ENCODE measurements around the gene ZDHHC5. TPM values are rescaled to one million over a fixed set of nuclear protein-coding genes. Genes with fewer than 3 reads are reported as not detected.
A peak's percentile ranks its signal among the peaks of the same experiment; 100 is the strongest.

The ZDHHC5 gene
- total RNA-seq, 1 experiment from 2014 or later: 51.6 TPM

GRCh38 chr11:57741132-57742086 is 73.5 kb downstream of the ZDHHC5 start, which contains the start of gene SELENOH:
SELENOH (plus strand) TSS chr11:57741491; CDS start chr11:57741596, 105 bp downstream.
- H3K27ac Mint-ChIP-seq: peak within 1 kb of the TSS; percentile 97
- peaks cover 15% of the 10 kb centered on the region for H3K4me1 Mint-ChIP-seq
- DNase-seq (ENCODE audit: low spot score) (peak; percentile 98), ATAC-seq (peak; percentile 96)
- H3K4me3 Mint-ChIP-seq: peak within 1 kb of the TSS; percentile 94
- H3K27me3 Mint-ChIP-seq (ENCODE audit: low read depth): no peaks in the 10 kb centered on the region
- ChIA-PET CTCF (interaction anchor here (0.9 to 1.9 kb wide), 3 partner anchors 10 to 59 kb away, joined by 4 to 14 read pairs (median 7); partner anchors contain the start of gene BTBD18), POLR2A (interaction anchor here (0.6 to 2.6 kb wide), 20 partner anchors 10 to 319 kb away, joined by 3 to 22 read pairs (median 4); partner anchors contain the start of genes CTNND1, MED19 and TMX2)
- H3K36me3 Mint-ChIP-seq: peaks cover 49% of the 10 kb centered on the region
- H3K9me3 Mint-ChIP-seq: no peaks in the 10 kb centered on the region
- TF ChIP-seq, protein P1, sequence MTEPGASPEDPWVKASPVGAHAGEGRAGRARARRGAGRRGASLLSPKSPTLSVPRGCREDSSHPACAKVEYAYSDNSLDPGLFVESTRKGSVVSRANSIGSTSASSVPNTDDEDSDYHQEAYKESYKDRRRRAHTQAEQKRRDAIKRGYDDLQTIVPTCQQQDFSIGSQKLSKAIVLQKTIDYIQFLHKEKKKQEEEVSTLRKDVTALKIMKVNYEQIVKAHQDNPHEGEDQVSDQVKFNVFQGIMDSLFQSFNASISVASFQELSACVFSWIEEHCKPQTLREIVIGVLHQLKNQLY (CRISPR knock-in tag; IDR thresholded peaks at IDR 0.05): no peak
- TF ChIP-seq, protein P2, sequence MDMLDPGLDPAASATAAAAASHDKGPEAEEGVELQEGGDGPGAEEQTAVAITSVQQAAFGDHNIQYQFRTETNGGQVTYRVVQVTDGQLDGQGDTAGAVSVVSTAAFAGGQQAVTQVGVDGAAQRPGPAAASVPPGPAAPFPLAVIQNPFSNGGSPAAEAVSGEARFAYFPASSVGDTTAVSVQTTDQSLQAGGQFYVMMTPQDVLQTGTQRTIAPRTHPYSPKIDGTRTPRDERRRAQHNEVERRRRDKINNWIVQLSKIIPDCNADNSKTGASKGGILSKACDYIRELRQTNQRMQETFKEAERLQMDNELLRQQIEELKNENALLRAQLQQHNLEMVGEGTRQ (CRISPR knock-in tag; IDR thresholded peaks at IDR 0.05): peak; percentile 96
- TF ChIP-seq ZNF317 (CRISPR knock-in tag; IDR thresholded peaks at IDR 0.05; ENCODE audit: borderline replicate concordance, low read depth) (no peak), PRRX2 (CRISPR knock-in tag; IDR thresholded peaks at IDR 0.05) (peak; percentile 78), TCF7 (CRISPR knock-in tag; IDR thresholded peaks at IDR 0.05; ENCODE audit: low read depth) (peak; percentile 91; the same call in 1 of the 2 replicates), HMGXB4 (CRISPR knock-in tag; IDR thresholded peaks at IDR 0.05) (peak; percentile 57), ZNF532 (CRISPR knock-in tag; IDR thresholded peaks at IDR 0.05; ENCODE audit: borderline replicate concordance) (peak; percentile 61; the same call in 1 of the 2 replicates), FOXK1 (CRISPR knock-in tag; IDR thresholded peaks at IDR 0.05) (peak; percentile 97), NFE2L1 (CRISPR knock-in tag; IDR thresholded peaks at IDR 0.05) (peak; percentile 95; the same call in 1 of the 2 replicates), IRF2 (CRISPR knock-in tag; IDR thresholded peaks at IDR 0.05; ENCODE audit: borderline replicate concordance, low read depth) (0 out of 2 replicates have a peak, but pooled peaks have one; percentile 44), ERG (CRISPR knock-in tag; IDR thresholded peaks at IDR 0.05) (no peak; the same call in 1 of the 2 replicates), ESRRA (CRISPR knock-in tag; IDR thresholded peaks at IDR 0.05; ENCODE audit: borderline replicate concordance) (no peak), FOXJ3 (CRISPR knock-in tag; IDR thresholded peaks at IDR 0.05; ENCODE audit: borderline replicate concordance) (0 out of 2 replicates have a peak, but pooled peaks have one; percentile 51), ZNF232 (CRISPR knock-in tag; IDR thresholded peaks at IDR 0.05) (peak; percentile 76; the same call in 1 of the 2 replicates), E2F4 (CRISPR knock-in tag; IDR thresholded peaks at IDR 0.05; ENCODE audit: borderline replicate concordance, low read depth) (peak; percentile 92), IRF1 (CRISPR knock-in tag; IDR thresholded peaks at IDR 0.05) (no peak; the same call in 1 of the 2 replicates), EMX1 (CRISPR knock-in tag; IDR thresholded peaks at IDR 0.05) (peak; percentile 88; the same call in 1 of the 2 replicates)
- TF ChIP-seq, protein P3, sequence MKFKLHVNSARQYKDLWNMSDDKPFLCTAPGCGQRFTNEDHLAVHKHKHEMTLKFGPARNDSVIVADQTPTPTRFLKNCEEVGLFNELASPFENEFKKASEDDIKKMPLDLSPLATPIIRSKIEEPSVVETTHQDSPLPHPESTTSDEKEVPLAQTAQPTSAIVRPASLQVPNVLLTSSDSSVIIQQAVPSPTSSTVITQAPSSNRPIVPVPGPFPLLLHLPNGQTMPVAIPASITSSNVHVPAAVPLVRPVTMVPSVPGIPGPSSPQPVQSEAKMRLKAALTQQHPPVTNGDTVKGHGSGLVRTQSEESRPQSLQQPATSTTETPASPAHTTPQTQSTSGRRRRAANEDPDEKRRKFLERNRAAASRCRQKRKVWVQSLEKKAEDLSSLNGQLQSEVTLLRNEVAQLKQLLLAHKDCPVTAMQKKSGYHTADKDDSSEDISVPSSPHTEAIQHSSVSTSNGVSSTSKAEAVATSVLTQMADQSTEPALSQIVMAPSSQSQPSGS (CRISPR knock-in tag; IDR thresholded peaks at IDR 0.05; ENCODE audit: borderline replicate concordance, low read depth): no peak
- TF ChIP-seq, protein P4, sequence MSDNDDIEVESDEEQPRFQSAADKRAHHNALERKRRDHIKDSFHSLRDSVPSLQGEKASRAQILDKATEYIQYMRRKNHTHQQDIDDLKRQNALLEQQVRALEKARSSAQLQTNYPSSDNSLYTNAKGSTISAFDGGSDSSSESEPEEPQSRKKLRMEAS (CRISPR knock-in tag; IDR thresholded peaks at IDR 0.05): peak; percentile 98
- TF ChIP-seq, protein P5, sequence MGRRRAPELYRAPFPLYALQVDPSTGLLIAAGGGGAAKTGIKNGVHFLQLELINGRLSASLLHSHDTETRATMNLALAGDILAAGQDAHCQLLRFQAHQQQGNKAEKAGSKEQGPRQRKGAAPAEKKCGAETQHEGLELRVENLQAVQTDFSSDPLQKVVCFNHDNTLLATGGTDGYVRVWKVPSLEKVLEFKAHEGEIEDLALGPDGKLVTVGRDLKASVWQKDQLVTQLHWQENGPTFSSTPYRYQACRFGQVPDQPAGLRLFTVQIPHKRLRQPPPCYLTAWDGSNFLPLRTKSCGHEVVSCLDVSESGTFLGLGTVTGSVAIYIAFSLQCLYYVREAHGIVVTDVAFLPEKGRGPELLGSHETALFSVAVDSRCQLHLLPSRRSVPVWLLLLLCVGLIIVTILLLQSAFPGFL (CRISPR knock-in tag; IDR thresholded peaks at IDR 0.05; ENCODE audit: borderline replicate concordance): no peak

Data from WTC11 (cell line).